Choroid plexus epithelial cell (primary cell): Measurements from ENCODE around the gene PPP2R1B.

Source experiments
- DNase-seq: peaks from one replicate; pipeline ENCODE4 v3.0.0-alpha.2; 2010; ENCODE audit warnings: low read depth
- H3K4me3 ChIP-seq: 2 replicates; pipeline ENCODE4 v1.5.1; 2011; ENCODE audit warnings: low read depth, mild to moderate bottlenecking, control low read depth, low read length, moderate library complexity
- TF ChIP-seq, protein P1 (sequence below): conservative IDR thresholded peaks from 2 replicates; pipeline ENCODE4 v1.5.1; 2011; ENCODE audit warnings: low read depth, mild to moderate bottlenecking, control low read depth, inconsistent platforms, low read length, moderate library complexity

PPP2R1B gene

GRCh38 chr11:111680486-111681175 lies 85.6 kb downstream of the PPP2R1B start:
- TF ChIP-seq, protein P1, sequence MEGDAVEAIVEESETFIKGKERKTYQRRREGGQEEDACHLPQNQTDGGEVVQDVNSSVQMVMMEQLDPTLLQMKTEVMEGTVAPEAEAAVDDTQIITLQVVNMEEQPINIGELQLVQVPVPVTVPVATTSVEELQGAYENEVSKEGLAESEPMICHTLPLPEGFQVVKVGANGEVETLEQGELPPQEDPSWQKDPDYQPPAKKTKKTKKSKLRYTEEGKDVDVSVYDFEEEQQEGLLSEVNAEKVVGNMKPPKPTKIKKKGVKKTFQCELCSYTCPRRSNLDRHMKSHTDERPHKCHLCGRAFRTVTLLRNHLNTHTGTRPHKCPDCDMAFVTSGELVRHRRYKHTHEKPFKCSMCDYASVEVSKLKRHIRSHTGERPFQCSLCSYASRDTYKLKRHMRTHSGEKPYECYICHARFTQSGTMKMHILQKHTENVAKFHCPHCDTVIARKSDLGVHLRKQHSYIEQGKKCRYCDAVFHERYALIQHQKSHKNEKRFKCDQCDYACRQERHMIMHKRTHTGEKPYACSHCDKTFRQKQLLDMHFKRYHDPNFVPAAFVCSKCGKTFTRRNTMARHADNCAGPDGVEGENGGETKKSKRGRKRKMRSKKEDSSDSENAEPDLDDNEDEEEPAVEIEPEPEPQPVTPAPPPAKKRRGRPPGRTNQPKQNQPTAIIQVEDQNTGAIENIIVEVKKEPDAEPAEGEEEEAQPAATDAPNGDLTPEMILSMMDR = no peak
- no peak overlapping the region for H3K4me3 ChIP-seq
- DNase-seq = no peak
